Astrocyte of the spinal cord (primary cell): ENCODE results near the gene CCND1.

Source experiments
- DNase-seq: peaks from one replicate; pipeline ENCODE4 v3.0.0; 2011; ENCODE audit warnings: low read depth, low spot score
- H3K4me3 ChIP-seq: 2 replicates; pipeline ENCODE4 v1.5.1; 2011; ENCODE audit warnings: low read depth, mild to moderate bottlenecking, low read length, moderate library complexity
- CTCF ChIP-seq: IDR thresholded peaks from 2 replicates; pipeline ENCODE4 v1.5.1; 2012; ENCODE audit warnings: low read depth, mild to moderate bottlenecking, low read length, inconsistent platforms
- in situ Hi-C: cut with HindIII; loops from 2 replicates; pipeline ENCODE4 v1.10.0; 2017; ENCODE audit warnings: low sequenced_read_pairs

The CCND1 gene

GRCh38 chr11:69635804-69636511, 5.0 kb upstream of the CCND1 start:
- no peak for DNase-seq
- TF ChIP-seq CTCF = no peak
- in situ Hi-C loops = no loop called here
- H3K4me3 ChIP-seq = peak overlapping the region; percentile 17

- in situ Hi-C loops = no loop called here
- DNase-seq = peak; percentile 87
These were observed 4.3 kb upstream of the CCND1 start for GRCh38 chr11:69636512-69637197.

GRCh38 chr11:69637198-69637940, 3.6 kb upstream of the CCND1 start:
- TF ChIP-seq CTCF = no peak
- in situ Hi-C loops = no loop called here
- H3K4me3 ChIP-seq = peak overlapping the region; percentile 89
- no peak for DNase-seq

More at GRCh38 chr11:69636512-69637197, 4.3 kb upstream of the CCND1 start:
- no peak for TF ChIP-seq CTCF
- H3K4me3 ChIP-seq = peak overlapping the region; percentile 17

GRCh38 chr11:69637941-69638871, 2.8 kb upstream of the CCND1 start:
- in situ Hi-C loops = no loop called here

GRCh38 chr11:69638941-69639681, 1.8 kb upstream of the CCND1 start:
- DNase-seq = peak; percentile 98
- in situ Hi-C loops = no loop called here
- peak overlapping the region; percentile 89 for H3K4me3 ChIP-seq
- no peak for TF ChIP-seq CTCF

More at GRCh38 chr11:69637941-69638871, 2.8 kb upstream of the CCND1 start:
- peak; percentile 81 for DNase-seq
- TF ChIP-seq CTCF = no peak
- H3K4me3 ChIP-seq = peak overlapping the region; percentile 89
